Stimulated activated CD4-positive, alpha-beta T cell treated with anti-CD3 and anti-CD28 coated beads, Interleukin-15, amount 100 ng/mL, for 24 hours (primary cell): ENCODE measurements around the gene CPSF2.

Experiments
- DNase-seq: peaks from one replicate; pipeline ENCODE4 v3.0.0-alpha.2; 2020

Gene CPSF2

DNA sequence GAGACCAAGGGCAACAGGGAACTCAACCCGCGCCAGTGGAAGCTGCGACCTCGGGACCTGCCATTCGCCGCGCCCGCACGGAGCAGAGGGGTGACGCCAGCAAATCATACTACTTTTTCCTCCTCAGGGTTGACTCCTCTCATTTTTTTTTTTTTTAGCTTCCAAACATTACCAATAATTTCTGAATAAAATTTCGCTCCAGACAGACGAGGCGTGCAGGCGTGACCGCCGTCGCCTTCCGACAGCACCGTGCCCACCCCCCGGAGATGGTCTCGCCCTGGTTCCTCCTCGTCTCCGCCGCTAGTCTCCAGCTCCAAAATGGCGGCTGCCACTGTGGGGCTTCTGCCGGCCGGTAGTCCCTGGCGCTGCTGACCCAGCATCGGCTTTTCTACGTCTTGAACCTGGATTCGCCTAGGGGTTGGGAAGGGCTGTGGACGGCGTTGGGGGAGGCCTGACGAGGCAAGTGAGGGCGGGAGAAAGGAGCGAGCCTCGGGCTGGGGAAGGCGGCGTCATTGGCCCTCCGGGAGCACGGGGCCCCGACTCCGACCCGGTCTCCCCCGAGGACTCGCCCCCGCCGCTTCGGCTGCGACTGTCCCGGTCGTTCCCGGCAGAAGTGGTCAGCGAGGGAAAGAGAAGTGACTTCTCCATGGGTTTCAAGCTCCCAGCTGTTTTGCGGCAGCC is at the start of gene CPSF2, which contains the start of gene NDUFB1:
Gene CPSF2, plus strand, starts transcription at position 300 of the 681 bp plus-strand sequence. CDS start 9,016 bp downstream, outside the sequence.
Gene NDUFB1, minus strand, starts transcription at position 37 of the 681 bp plus-strand sequence. CDS start 4,069 bp downstream, outside the sequence.
- DNase-seq: peak; percentile 93

GRCh38 chr14:92074555-92074954 is 47.2 kb upstream of the CPSF2 start:
- DNase-seq: no peak

DNA sequence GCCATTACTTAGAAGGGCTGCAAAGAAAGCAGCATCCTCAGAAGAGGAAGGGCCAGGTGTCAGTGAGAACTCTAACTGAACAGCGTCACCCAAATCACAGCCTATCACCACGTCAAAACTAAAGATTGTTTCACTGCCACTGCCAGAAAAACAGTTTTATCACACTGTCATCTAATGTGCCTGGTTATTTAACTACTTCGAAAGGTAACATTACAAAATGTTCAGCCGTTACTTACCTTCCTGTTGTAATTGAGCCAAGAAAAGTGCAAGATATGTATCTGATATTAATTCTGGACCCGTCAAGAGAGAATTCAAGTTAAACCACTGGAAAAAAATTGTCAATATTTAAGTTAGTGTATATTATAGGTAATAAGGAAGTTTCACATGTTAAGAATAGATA is 33.3 kb upstream of the CPSF2 start:
- no peak for DNase-seq

- DNase-seq: no peak
These were observed 28.4 kb upstream of the CPSF2 start for GRCh38 chr14:92093320-92093719.

GRCh38 chr14:92099802-92100201 is 22.0 kb upstream of the CPSF2 start:
- no peak for DNase-seq

DNA sequence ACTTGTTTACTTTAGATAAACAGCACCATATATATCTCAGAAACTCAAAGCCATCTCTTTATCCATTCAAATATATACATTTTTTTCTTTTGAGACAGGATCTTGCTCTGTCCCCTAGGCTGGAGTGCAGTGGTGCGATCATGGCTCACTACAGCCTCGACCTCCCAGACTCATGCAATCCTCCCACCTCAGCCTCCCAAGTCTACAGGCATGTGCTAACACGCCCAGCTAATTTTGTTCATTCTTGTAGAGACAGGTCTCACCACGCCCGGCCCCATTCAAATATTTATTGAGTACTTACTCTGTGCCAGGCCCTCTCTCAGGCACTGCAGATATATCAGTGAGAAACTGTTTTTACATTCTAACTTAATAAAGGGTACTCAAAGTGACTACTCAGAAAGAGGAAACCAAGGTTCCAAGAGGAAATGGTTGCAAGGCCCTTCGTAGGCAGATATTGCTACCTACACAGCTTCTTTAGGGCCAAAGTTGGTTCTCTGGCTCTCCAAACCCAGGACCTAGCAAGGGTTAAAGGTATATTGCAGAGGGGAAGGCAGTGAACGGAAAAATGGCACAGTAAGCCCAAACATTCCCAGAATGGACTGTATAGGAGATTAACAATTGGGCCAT is 18.3 kb upstream of the CPSF2 start:
- DNase-seq: no peak

DNA sequence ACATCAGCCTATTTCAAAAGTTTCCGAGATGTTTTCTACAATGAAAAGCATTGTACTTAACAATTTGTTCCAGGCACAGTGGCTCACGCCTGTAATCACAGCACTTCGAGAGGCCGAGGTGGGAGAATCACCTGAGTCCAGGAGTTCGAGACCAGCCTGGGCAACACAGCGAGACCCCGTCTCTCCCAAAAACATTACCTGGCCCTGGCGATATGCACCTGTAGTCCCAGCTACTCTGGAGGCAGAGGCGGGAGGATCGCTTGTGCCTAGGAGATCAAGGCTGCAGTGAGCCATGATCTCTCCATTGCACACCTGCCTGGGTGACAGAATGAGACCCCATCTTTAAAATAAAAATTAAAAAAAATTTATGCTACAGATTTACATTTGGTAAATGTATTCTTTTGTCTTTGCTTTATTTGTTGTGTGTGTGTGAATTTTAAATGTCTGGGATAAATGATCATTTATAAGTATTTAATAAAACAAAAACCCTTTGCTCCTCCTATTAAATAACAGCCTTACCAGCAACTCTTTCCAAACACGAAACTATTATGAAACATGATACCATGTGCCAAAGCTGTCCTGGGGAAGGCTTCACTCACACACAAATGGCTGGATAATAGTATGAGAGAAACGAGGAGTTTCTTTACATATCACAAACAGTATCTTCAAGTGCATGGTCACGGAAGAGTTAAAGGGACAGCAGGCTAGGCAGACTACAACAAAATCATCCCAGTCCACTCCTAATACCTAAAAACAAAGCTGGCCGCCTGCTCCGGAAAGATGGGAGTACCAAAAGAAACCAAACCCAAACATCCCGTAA is 16.5 kb upstream of the CPSF2 start:
- no peak for DNase-seq

DNA sequence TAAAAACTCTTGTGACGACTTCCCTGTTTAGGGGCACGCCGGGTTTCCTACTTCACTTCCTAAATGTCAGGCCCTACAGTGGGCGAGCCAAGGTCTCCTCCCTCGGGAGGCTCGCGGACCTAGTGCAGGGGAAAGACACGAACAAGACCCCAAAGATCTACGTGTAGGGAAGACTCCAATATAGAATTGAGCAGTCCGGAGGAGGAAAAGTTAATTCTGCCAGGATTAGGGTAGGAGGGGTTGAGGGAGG is 16.0 kb upstream of the CPSF2 start:
- peak; percentile 23 for DNase-seq

DNA sequence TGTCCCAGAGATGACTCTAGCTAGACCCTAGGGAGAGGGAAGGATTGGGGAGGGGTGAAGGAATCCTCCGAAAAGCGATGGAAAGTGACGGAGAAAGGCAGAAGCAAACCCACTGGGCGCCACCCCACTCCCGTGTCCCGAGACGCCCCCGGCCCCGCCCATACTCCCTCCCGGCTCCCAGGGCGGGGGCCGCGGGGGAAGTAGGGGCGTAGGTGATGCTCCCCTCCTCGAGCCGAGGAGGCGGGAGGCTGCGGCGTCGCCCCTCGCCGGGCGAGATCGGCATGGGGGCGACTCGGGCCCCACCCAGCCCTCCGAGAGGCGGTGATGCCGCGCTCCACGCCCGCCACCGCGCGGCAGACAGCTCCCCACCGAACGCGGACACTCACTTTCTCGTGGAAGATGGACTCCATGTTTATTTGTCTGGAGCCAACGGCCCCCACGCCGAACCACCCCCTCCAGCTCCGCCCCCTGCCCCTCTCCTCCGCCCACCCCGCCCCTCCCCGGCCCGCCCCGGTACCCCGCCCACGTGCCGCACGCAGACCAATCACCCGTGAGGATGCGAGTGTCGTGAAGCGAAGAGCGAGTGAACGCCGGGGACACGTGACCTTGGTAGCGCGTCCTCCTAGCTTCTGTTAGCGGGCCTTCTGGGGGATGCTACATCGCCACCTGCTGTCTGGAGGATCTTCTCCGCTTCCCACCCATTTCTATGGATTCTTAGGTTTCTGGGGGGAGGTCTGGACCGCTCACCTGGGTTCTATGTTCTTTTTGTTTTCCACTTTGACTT is 15.4 kb upstream of the CPSF2 start, which contains the start of gene ATXN3:
Gene ATXN3, minus strand, starts transcription at position 440 of the 784 bp plus-strand sequence. Its CDS starts 30 bp downstream, at position 410.
- DNase-seq: peak; percentile 97

DNA sequence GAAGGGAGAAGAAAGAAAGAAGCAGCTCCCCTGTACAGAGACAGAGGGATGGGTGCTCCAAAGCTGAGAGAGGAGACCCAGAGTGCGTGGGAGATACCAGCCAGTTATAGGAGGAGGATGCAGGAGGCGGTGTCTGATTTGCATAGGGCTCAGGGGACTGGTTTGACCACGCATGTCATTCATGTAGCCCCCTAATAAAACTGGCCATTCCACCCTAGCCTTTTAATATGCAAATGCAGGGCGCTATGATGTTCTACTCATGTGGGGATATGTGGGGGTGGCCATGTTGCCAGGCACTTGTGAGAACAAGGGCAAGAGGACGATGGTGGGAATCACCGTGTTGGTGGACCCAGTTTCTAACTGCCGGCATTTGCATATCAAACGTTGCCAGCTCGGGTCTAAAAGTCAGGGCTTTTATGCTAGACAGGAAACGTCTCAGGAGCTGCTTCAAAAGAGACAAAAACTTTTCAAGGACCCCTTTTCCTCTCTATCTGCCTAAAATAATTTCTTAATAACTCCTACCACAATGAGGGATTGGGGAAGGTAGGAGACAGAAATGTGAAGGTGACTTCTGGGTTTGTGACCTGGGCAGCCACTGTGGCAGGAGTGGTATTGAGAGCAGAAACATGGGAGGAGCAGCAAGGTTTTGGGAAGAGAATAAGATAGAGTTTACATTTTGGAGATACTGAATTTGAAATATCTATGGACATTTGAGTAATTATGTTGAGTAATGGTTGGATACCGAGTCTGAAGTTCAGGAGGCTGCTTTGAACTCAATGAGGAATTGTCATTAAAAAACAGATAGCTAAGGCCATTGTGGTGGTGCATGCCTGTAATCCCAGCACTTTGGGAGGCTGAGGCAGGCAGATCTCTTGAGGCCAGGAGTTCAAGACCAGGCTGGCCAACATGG is 13.2 kb upstream of the CPSF2 start:
- DNase-seq: peak; percentile 30

GRCh38 chr14:92109490-92109889 is 12.3 kb upstream of the CPSF2 start:
- DNase-seq: no peak

DNA sequence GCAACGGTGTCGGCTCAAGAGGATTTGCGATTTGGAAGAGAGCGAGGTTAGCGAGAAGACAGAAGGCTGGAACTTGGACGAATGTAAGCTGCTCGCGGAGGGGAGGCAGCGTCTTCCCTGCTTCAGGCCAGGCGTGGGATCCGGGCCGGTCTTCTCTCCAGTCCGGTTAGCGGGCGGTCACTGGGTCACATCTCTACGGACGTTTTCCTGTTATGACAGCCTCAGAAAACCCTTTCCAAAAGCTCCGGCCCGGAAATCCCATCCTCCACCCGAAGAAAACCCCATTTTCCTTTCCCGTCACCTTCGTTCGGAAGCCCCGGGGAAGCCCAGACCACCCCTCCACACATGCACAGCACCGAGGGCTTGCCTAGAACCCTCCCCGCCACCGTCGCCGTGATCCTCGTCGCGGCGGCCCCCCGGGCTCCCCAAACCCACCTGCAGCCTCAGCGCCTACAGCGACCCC is 531 bp upstream of the CPSF2 start:
- no peak for DNase-seq

DNA sequence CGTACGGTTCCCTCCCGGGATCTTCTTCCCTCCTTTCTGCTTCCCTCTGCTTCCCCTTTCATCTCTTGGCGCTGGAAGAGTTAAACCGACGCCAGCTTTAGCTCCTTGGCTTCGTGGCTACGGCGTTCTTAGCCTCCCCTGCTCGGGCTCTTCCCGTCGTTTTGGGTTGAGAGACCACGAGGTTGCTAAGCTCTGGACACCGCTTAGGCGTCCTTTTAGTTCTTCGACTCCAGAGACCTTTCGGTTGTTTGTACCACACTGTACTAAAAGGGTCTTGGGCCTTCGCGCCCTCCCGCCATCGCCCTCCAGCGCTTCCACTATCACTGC is 545 bp downstream of the CPSF2 start:
- DNase-seq: peak; percentile 26

DNA sequence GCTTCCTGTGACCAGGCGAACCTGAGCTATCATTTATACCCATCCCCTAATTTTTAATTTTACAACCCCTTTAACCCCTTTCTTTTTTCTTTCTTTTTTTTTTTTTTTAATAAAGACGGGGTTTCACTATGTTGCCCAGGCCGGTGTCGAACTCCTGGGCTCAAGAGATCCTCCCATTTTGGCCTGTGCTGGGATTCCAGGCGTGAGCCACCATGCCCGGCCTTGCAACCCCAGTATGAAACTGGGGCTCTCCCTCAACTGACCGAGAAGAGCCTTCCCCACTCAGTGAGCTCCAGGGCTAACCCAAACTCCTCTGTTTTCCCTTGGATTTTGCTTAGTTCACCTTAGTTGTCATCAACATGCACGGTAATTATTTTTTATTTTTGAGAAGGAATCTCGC is 992 bp downstream of the CPSF2 start:
- DNase-seq: no peak

GRCh38 chr14:92134456-92134855 is 12.7 kb downstream of the CPSF2 start:
- no peak for DNase-seq

DNA sequence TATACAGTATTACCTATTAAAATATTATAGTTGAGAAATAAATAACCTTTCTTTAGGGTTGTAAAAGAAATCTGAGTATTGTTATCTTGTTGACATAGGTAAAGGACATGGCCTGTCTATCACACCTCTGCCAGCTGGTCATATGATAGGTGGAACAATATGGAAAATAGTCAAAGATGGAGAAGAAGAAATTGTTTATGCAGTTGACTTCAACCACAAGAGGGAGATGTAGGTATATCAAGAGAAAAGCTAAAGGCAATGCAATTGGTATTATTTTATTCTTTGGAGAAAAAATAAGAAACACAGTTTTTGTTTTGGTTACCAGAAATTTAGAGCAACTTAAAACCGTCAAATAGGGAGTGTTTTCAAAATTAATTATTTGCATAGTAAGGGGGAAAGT is 13.5 kb downstream of the CPSF2 start:
- no peak for DNase-seq

- no peak for DNase-seq
These were observed 21.5 kb downstream of the CPSF2 start for GRCh38 chr14:92143309-92143708.

DNA sequence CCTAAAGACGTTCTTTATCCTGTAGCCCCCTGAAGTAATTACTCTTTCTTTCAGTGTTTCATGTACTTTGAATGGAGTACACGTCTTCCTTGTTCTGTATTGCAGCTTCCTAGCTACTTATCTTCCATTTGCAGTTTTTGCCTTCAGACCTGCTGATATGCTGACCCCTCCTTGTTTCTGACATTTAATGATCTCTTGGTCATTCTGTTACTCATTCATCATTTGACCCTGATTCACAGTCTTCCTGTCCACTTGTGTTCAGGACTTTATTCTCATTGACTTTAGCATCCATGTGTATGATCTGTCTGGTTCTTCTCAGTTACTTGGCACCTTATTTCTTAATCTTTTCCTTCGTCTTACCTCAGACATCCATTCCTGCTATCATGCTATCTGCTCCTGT is 22.2 kb downstream of the CPSF2 start:
- no peak for DNase-seq

DNA sequence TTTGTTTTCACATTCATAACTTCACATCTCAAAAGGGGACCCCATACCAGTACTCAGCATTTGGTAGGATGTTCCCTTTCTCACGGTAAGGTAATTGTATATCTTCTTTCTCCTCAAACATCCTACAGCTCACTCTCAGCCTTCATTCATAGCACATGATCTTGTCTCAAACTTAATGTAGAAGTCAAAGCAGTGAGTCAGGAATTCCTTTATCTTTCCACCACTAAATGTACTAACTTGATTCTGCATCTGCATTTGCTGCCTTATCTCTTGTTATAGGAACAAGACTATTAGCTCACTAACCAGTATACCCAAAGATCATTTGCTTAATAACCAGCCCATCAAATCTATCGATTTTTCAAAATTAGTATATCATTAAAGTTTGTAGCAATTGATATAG is 22.9 kb downstream of the CPSF2 start:
- no peak for DNase-seq

DNA sequence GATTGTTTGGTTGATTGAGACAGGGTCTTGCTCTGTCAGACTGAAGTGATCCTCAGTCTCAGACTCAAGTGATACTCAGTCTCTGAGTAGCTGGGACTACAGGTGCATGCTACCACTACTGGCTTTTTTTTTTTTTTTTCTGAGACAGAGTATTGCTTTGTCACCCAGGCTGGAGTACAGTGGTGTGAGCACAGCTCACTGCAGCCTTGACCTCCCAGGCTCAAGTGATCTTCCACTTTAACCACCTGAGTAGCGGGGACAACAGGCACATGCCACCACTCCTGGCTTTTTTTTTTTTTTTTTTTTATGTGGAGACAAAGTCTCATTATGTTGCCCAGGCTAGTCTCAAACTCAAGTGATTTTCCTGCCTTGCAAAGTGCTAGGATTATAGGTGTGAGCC is 31.8 kb downstream of the CPSF2 start:
- DNase-seq: no peak

DNA sequence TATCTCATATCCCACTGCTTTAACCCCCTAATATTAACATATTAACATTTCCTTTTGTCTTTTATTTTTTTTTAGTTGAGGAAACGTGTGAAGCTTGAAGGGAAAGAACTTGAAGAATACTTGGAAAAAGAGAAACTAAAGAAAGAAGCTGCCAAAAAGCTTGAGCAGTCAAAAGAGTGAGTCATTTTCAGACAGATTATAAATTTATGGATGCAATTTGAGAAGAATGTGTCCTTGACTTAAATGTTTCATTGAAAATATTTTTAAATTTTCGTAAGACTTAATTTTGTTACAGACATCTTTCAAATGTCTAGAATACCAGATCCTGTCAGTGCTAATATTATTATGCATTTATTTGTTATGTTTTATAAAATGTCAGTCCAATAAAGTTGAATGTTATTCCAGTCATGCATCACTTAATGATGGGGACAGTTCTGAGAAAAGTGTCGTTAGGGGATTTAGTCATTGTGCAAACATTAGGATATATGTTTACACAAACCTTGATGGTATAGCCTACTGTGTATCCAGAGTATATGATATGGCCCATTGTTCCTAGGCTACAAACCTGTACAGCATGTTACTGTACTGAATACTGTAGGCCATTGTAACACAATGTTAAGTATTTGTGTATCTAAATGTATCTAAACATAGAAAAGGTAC is 32.6 kb downstream of the CPSF2 start:
- DNase-seq: no peak

DNA sequence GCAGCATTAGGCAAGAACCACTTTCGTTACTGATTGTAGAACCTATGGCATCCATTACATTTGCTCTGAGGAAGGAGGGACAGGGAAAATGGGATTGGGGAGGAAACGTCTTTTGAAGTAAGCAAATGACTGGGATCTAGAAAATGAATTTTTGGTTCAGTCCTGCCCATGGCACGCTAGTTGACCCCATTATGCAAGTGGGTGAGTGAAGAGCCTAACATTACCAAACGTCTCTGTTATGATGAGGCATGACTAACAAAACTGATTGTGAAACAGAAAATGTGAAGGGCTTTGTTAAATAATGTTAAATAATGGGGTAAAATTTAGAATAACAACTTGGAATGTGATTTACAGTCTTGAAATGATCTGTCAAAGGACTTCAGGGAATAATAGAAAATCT is 38.9 kb downstream of the CPSF2 start:
- no peak for DNase-seq
